Activated T-cell treated with anti-CD3 and anti-CD28 coated beads, Interleukin-2, amount 50 U/mL, for 24 hours (primary cell): ENCODE data around the gene PRR20D.
"Not testable (repeated sequence)": the region's sequence is repeated elsewhere in the genome, so short reads cannot be mapped to it uniquely, and the experiment has no call there.

ENCODE experiments used
- DNase-seq: peaks from one replicate; pipeline ENCODE4 v3.0.0-alpha.2; 2020
- H3K27ac Mint-ChIP-seq: 2 replicates; pipeline ENCODE4 v1.8.0; 2020; ENCODE audit warnings: mild to moderate bottlenecking, mixed read lengths
- H3K27me3 Mint-ChIP-seq: 2 replicates; pipeline ENCODE4 v1.8.0; 2020; ENCODE audit warnings: mixed read lengths
- H3K36me3 Mint-ChIP-seq: 2 replicates; pipeline ENCODE4 v1.8.0; 2020; ENCODE audit warnings: low read depth, mixed read lengths
- H3K4me1 Mint-ChIP-seq: 2 replicates; pipeline ENCODE4 v1.8.0; 2020; ENCODE audit warnings: low read depth, mixed read lengths
- H3K4me3 Mint-ChIP-seq: 2 replicates; pipeline ENCODE4 v1.8.0; 2020; ENCODE audit warnings: mild to moderate bottlenecking, moderate library complexity, mixed read lengths
- H3K9me3 Mint-ChIP-seq: 2 replicates; pipeline ENCODE4 v1.8.0; 2020; ENCODE audit warnings: mixed read lengths

Gene PRR20D

GRCh38 chr13:57160332-57160731 lies at the start of gene PRR20D:
PRR20D (plus strand) TSS chr13:57160632; CDS start chr13:57161019, 387 bp downstream.
- not testable (repeated sequence) for DNase-seq, H3K9me3 Mint-ChIP-seq, H3K27ac Mint-ChIP-seq, H3K4me1 Mint-ChIP-seq, H3K36me3 Mint-ChIP-seq, H3K4me3 Mint-ChIP-seq, H3K27me3 Mint-ChIP-seq

- no peak for DNase-seq
- Mint-ChIP-seq H3K9me3 (peaks cover 48% of the 10 kb centered on the region), H3K27me3 (no peaks in the 10 kb centered on the region), H3K36me3 (no peaks in the 10 kb centered on the region), H3K4me1 (no peaks in the 10 kb centered on the region), H3K27ac (no peak overlapping the region), H3K4me3 (no peak overlapping the region)
These were observed 45.5 kb upstream of the PRR20D start for GRCh38 chr13:57114945-57115344.

- Mint-ChIP-seq H3K4me3 (no peak overlapping the region), H3K27ac (no peak overlapping the region)
These were observed 36.8 kb upstream of the PRR20D start for GRCh38 chr13:57123681-57124080.

GRCh38 chr13:57128909-57129308 lies 31.5 kb upstream of the PRR20D start:
- peaks cover 12% of the 10 kb centered on the region for H3K9me3 Mint-ChIP-seq
- no peak for DNase-seq
- no peaks in the 10 kb centered on the region for H3K36me3 Mint-ChIP-seq
- no peak overlapping the region for H3K27ac Mint-ChIP-seq
- H3K27me3 Mint-ChIP-seq, result no peaks in the 10 kb centered on the region
- no peaks in the 10 kb centered on the region for H3K4me1 Mint-ChIP-seq
- H3K4me3 Mint-ChIP-seq, result no peak overlapping the region

More at GRCh38 chr13:57123681-57124080, 36.8 kb upstream of the PRR20D start:
- Mint-ChIP-seq H3K36me3 (no peaks in the 10 kb centered on the region), H3K4me1 (no peaks in the 10 kb centered on the region), H3K27me3 (no peaks in the 10 kb centered on the region), H3K9me3 (peaks cover 13% of the 10 kb centered on the region)
- no peak for DNase-seq

GRCh38 chr13:57136093-57136492 lies 24.3 kb upstream of the PRR20D start:
- H3K27me3 Mint-ChIP-seq, result no peaks in the 10 kb centered on the region

GRCh38 chr13:57137585-57137984 lies 22.8 kb upstream of the PRR20D start:
- Mint-ChIP-seq H3K27ac (no peak overlapping the region), H3K9me3 (peaks cover 3% of the 10 kb centered on the region), H3K4me3 (no peak overlapping the region), H3K27me3 (no peaks in the 10 kb centered on the region), H3K36me3 (no peaks in the 10 kb centered on the region), H3K4me1 (no peaks in the 10 kb centered on the region)
- DNase-seq, result no peak

More at GRCh38 chr13:57136093-57136492, 24.3 kb upstream of the PRR20D start:
- H3K4me1 Mint-ChIP-seq, result no peaks in the 10 kb centered on the region
- H3K9me3 Mint-ChIP-seq, result peaks cover 3% of the 10 kb centered on the region
- no peak overlapping the region for H3K27ac Mint-ChIP-seq
- H3K4me3 Mint-ChIP-seq, result no peak overlapping the region
- DNase-seq, result no peak
- H3K36me3 Mint-ChIP-seq, result no peaks in the 10 kb centered on the region

- Mint-ChIP-seq H3K9me3 (no peaks in the 10 kb centered on the region), H3K27me3 (no peaks in the 10 kb centered on the region), H3K4me3 (no peak overlapping the region), H3K4me1 (no peaks in the 10 kb centered on the region), H3K36me3 (no peaks in the 10 kb centered on the region), H3K27ac (no peak overlapping the region)
- DNase-seq, result no peak
These were observed 21.4 kb upstream of the PRR20D start for GRCh38 chr13:57138988-57139387.

- H3K4me1 Mint-ChIP-seq, H3K27ac Mint-ChIP-seq, DNase-seq, H3K4me3 Mint-ChIP-seq, H3K9me3 Mint-ChIP-seq, H3K27me3 Mint-ChIP-seq, H3K36me3 Mint-ChIP-seq: not testable (repeated sequence)
These were observed 20.7 kb upstream of the PRR20D start for GRCh38 chr13:57139781-57140180.

GRCh38 chr13:57140235-57140968 lies 20.0 kb upstream of the PRR20D start, which contains the start of gene PRR20A:
PRR20A (plus strand) TSS chr13:57140918; CDS start chr13:57141305, 387 bp downstream.
- H3K27me3 Mint-ChIP-seq, H3K9me3 Mint-ChIP-seq, DNase-seq, H3K27ac Mint-ChIP-seq, H3K4me1 Mint-ChIP-seq, H3K4me3 Mint-ChIP-seq, H3K36me3 Mint-ChIP-seq: not testable (repeated sequence)

GRCh38 chr13:57147188-57147587 lies 13.2 kb upstream of the PRR20D start, which contains the start of gene PRR20B:
PRR20B (plus strand) TSS chr13:57147488; CDS start chr13:57147875, 387 bp downstream.
- not testable (repeated sequence) for H3K9me3 Mint-ChIP-seq, H3K27me3 Mint-ChIP-seq, H3K27ac Mint-ChIP-seq, H3K4me3 Mint-ChIP-seq, H3K36me3 Mint-ChIP-seq, H3K4me1 Mint-ChIP-seq, DNase-seq

- H3K36me3 Mint-ChIP-seq, H3K4me3 Mint-ChIP-seq, H3K9me3 Mint-ChIP-seq, H3K27me3 Mint-ChIP-seq, H3K4me1 Mint-ChIP-seq, H3K27ac Mint-ChIP-seq, DNase-seq: not testable (repeated sequence)
These were observed 12.3 kb upstream of the PRR20D start for GRCh38 chr13:57148106-57148505.

GRCh38 chr13:57153761-57154160 lies 6.7 kb upstream of the PRR20D start, which contains the start of gene PRR20C:
PRR20C (plus strand) TSS chr13:57154061; CDS start chr13:57154448, 387 bp downstream.
- not testable (repeated sequence) for H3K9me3 Mint-ChIP-seq, H3K36me3 Mint-ChIP-seq, H3K4me3 Mint-ChIP-seq, H3K4me1 Mint-ChIP-seq, H3K27me3 Mint-ChIP-seq, H3K27ac Mint-ChIP-seq, DNase-seq

GRCh38 chr13:57166897-57167296 lies 6.5 kb downstream of the PRR20D start, which contains the start of gene PRR20E:
PRR20E (plus strand) TSS chr13:57167197; CDS start chr13:57167584, 387 bp downstream.
- H3K4me3 Mint-ChIP-seq, H3K27me3 Mint-ChIP-seq: not testable (repeated sequence)

GRCh38 chr13:57191667-57192066 lies 31.2 kb downstream of the PRR20D start:
- Mint-ChIP-seq H3K4me3 (no peak overlapping the region), H3K27me3 (no peaks in the 10 kb centered on the region), H3K9me3 (no peaks in the 10 kb centered on the region), H3K27ac (no peak overlapping the region), H3K4me1 (no peaks in the 10 kb centered on the region), H3K36me3 (no peaks in the 10 kb centered on the region)
- no peak for DNase-seq

More at GRCh38 chr13:57166897-57167296, 6.5 kb downstream of the PRR20D start, which contains the start of gene PRR20E:
- not testable (repeated sequence) for H3K9me3 Mint-ChIP-seq, H3K4me1 Mint-ChIP-seq, DNase-seq, H3K36me3 Mint-ChIP-seq, H3K27ac Mint-ChIP-seq

- Mint-ChIP-seq H3K27me3 (no peaks in the 10 kb centered on the region), H3K4me1 (no peaks in the 10 kb centered on the region), H3K4me3 (no peak overlapping the region), H3K36me3 (no peaks in the 10 kb centered on the region), H3K27ac (no peak overlapping the region), H3K9me3 (peaks cover 9% of the 10 kb centered on the region)
- no peak for DNase-seq
These were observed 52.6 kb downstream of the PRR20D start for GRCh38 chr13:57212989-57213388.
